Measurements from ENCODE around the gene SMYD2. TPM values are rescaled to one million over a fixed set of nuclear protein-coding genes. Genes with fewer than 3 reads are reported as not detected.
A peak's percentile ranks its signal among the peaks of the same experiment; 100 is the strongest.

SMYD2 gene
- total RNA-seq, 4 donors from 2014 or later, result 6.8 to 41.3 (median 19.2) TPM

- Histone ChIP-seq H3K4me3 (no peak overlapping the region), H3K4me1 (no peaks in the 10 kb centered on the region), H3K9me3 (no peaks in the 10 kb centered on the region), H3K27ac (peak overlapping the region in 1 of 2 donors; percentile 36), H3K36me3 (no peaks in the 10 kb centered on the region), H3K27me3 (no peaks in the 10 kb centered on the region)
- peak; percentile 55 to 58 for DNase-seq
- TF ChIP-seq POLR2A (IDR thresholded peaks at IDR 0.05), result no peak
- TF ChIP-seq, protein P1, sequence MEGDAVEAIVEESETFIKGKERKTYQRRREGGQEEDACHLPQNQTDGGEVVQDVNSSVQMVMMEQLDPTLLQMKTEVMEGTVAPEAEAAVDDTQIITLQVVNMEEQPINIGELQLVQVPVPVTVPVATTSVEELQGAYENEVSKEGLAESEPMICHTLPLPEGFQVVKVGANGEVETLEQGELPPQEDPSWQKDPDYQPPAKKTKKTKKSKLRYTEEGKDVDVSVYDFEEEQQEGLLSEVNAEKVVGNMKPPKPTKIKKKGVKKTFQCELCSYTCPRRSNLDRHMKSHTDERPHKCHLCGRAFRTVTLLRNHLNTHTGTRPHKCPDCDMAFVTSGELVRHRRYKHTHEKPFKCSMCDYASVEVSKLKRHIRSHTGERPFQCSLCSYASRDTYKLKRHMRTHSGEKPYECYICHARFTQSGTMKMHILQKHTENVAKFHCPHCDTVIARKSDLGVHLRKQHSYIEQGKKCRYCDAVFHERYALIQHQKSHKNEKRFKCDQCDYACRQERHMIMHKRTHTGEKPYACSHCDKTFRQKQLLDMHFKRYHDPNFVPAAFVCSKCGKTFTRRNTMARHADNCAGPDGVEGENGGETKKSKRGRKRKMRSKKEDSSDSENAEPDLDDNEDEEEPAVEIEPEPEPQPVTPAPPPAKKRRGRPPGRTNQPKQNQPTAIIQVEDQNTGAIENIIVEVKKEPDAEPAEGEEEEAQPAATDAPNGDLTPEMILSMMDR (IDR thresholded peaks at IDR 0.05), result peak; percentile 72 to 81 (median 78)
- intact Hi-C loops (cut with DNase I; ENCODE audit: low total_unique reads), result loop anchor here (5.0 kb wide), 2 partner anchors 71 to 254 kb away; no protein-coding TSS in a partner anchor
Measured at GRCh38 chr1:214332946-214333798, 52.2 kb downstream of the SMYD2 start.

DNA sequence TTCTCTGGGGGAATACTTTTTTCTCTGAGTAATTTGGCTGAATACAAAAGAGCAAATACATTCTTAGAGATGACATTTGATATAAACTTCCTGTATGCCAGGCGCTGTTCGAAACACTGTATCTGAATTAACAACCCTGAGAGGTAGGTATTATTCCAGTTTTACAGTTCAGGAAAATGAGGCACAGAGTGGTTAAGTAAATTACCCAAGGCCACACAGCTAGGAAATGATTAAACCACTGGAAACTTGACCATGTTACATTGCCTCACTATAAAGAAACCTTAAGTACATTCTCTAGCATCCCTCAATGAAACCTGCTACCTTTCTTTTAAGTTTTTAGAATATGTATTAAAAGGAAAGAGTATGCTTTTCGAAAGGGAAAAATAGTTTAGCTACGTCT is 54.6 kb downstream of the SMYD2 start:
- no peak for DNase-seq
- Histone ChIP-seq H3K9me3 (no peaks in the 10 kb centered on the region), H3K4me3 (no peak overlapping the region), H3K27ac (no peak overlapping the region), H3K4me1 (no peaks in the 10 kb centered on the region), H3K36me3 (no peaks in the 10 kb centered on the region), H3K27me3 (no peaks in the 10 kb centered on the region)
- TF ChIP-seq, protein P1 (IDR thresholded peaks at IDR 0.05), result no peak
- no peak for TF ChIP-seq POLR2A (IDR thresholded peaks at IDR 0.05)
- intact Hi-C loops (cut with DNase I; ENCODE audit: low total_unique reads), result no loop called here

DNA sequence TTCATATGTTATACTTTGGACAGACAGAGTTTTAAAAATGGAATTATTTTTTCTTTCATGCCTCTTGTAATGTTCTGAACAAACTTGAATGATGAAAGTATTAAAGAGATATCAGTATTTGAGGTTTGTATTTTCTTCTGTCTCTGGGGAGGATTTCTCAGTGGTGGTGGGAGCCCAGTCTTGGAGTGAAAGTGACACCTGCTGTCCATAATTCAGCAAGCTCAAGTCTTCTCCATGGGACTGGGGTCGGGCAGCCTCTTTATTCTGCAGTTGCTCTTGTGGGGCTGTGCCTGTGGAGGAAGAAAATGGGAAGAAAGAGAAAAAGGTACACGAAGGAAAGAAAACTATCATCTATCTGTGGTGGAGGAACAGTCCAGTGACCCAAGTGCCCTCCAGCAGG is 56.1 kb downstream of the SMYD2 start:
- DNase-seq, result no peak
- no peaks in the 10 kb centered on the region for H3K4me1 ChIP-seq
- no peaks in the 10 kb centered on the region for H3K36me3 ChIP-seq
- H3K4me3 ChIP-seq, result no peak overlapping the region
- H3K27ac ChIP-seq, result peak overlapping the region; percentile 34 to 78
- H3K27me3 ChIP-seq, result no peaks in the 10 kb centered on the region
- no peaks in the 10 kb centered on the region for H3K9me3 ChIP-seq
- intact Hi-C loops (cut with DNase I; ENCODE audit: low total_unique reads), result no loop called here
- no peak for TF ChIP-seq POLR2A (IDR thresholded peaks at IDR 0.05)
- TF ChIP-seq, protein P1 (IDR thresholded peaks at IDR 0.05), result no peak

DNA sequence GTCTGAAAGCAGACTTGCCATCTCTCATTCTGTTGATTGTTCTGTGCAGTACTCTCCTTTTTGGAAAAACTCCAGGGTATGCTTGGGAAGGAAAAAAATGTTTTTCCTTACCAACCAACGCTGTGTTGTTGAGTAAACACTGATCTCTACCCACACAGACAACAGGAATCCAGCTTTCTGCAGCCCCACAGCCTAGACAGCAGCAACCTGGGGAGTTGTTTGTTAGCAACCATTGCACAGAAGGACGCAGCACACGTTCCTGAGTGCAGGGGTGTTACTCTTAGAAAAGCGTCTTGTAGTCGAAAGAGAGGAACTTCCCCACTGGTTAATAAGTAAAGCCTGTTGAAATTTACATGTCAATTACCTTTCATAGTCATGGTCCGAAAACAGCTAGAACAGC is 56.6 kb downstream of the SMYD2 start:
- Histone ChIP-seq H3K9me3 (no peaks in the 10 kb centered on the region), H3K27me3 (no peaks in the 10 kb centered on the region), H3K4me3 (no peak overlapping the region), H3K36me3 (no peaks in the 10 kb centered on the region), H3K4me1 (no peaks in the 10 kb centered on the region), H3K27ac (peak overlapping the region; percentile 34 to 78)
- no peak for TF ChIP-seq POLR2A (IDR thresholded peaks at IDR 0.05)
- TF ChIP-seq, protein P1 (IDR thresholded peaks at IDR 0.05), result no peak
- intact Hi-C loops (cut with DNase I; ENCODE audit: low total_unique reads), result no loop called here
- peak in 1 of 2 donors; percentile 42 for DNase-seq

GRCh38 chr1:214338212-214338611 is 57.3 kb downstream of the SMYD2 start:
- Histone ChIP-seq H3K4me3 (no peak overlapping the region), H3K27me3 (no peaks in the 10 kb centered on the region), H3K4me1 (no peaks in the 10 kb centered on the region), H3K9me3 (no peaks in the 10 kb centered on the region), H3K27ac (peak overlapping the region in 1 of 2 donors; percentile 78), H3K36me3 (no peaks in the 10 kb centered on the region)
- no peak for TF ChIP-seq POLR2A (IDR thresholded peaks at IDR 0.05)
- TF ChIP-seq, protein P1 (IDR thresholded peaks at IDR 0.05), result no peak
- intact Hi-C loops (cut with DNase I; ENCODE audit: low total_unique reads), result no loop called here
- DNase-seq, result no peak
